HL-60/S4 treated with phorbol 12-myristate 13-acetate at 8.2 ng/mL for 4 days and 3 days (cell line): ENCODE data around the gene FRMD4A.
"Not testable (repeated sequence)": the region's sequence is repeated elsewhere in the genome, so short reads cannot be mapped to it uniquely, and the experiment has no call there.

Experiments used
- in situ Hi-C: fragments of 300-500 bp; cut with MboI; formaldehyde crosslinking; loops from 2 replicates; pipeline ENCODE4 v1.15.0; 2022; ENCODE audit warnings: low sequenced_read_pairs

Gene FRMD4A

DNA sequence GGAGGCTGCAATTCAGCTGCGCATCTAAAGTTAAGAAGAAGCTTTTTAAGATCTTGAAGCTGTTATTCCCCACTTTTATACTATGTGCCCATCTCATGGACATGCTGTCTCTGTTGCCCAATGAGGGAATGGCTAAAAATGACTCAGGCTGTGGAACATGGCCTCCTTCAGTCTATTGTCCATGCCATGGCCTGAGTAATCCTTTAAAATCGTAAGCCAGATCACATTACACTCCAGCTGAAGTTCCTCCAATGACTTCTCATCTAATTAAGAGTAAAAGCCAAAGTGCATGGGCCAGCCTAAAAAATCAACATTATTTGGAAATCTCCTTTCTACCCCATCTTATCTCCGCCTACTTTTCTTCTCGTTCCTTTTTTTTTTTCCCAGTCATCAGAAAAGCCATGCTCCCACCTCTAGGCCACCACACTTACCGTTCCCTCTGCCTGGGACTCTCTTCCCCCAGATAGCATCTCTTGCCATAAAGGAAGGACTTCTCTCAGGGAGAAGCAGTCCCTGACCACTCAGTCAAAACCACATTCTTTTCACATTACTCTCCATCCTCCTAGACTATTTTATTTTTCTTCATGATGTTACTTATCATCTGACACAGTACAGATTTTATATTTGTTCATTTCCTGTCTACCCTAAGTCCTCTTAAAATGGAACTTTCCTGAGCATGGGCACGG is 406.5 kb downstream of the FRMD4A start:
- in situ Hi-C loops, result no loop called here

- in situ Hi-C loops, result no loop called here
Observed at GRCh38 chr10:13922586-13922985, 408.1 kb downstream of the FRMD4A start.

DNA sequence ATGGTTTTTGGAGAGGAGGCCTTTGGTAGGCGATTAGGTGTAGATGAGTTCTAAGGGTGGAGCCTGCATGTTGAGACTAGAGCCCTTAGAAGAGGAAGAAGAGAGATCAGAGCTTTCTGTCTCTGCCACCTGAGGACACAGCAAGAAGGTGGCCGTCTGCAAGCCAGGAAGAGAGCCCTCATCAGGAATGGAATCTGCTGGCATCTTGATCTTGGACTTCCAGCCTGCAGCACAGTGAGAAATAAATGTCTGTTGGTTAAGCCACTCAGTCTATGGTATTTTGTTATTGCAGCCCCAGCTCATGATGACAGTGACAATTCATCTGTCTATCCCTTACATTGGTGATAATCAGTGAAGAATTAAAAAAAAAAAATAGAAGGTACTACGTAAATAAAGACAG is 408.8 kb downstream of the FRMD4A start:
- in situ Hi-C loops, result no loop called here

DNA sequence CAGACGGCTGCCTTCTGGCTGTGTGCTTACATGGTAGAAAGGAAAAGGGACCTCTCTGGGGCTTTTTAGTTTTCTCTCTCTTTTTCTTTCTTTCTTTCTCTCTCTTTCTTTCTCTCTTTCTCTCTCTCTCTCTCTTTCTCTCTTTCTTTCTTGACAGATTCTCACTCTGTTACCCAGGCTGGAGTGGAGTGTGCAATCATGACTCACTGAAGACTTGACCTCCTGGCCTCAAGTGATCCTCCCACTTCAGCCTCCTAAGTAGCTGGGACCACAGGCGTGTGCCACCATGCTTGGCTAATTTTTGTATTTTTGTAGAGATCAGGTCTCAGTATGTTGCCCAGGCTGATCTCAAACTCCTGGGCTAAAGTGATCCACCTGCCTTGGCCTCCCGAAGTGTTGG is 409.6 kb downstream of the FRMD4A start:
- in situ Hi-C loops, result not testable (repeated sequence)

DNA sequence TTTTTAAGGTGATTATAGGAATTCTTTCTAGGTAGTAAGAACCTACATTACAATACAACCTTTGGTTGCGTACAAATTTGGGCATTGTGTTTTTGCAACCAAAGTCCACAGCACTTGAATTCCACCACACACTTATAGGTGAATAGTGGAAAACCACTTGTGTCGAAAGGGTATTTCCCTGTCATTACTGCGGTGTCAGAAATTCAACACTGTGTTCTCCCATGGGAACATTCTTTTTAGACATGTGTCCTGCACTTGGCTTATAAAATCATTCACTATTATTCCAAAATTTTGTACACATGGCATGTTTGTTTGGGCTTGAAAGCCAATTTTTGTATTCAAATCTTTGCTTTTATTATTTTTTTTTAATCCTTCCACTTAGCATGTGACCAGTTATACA is 410.3 kb downstream of the FRMD4A start:
- in situ Hi-C loops, result no loop called here

- in situ Hi-C loops, result no loop called here
Observed at GRCh38 chr10:13920031-13920430, 410.7 kb downstream of the FRMD4A start.

DNA sequence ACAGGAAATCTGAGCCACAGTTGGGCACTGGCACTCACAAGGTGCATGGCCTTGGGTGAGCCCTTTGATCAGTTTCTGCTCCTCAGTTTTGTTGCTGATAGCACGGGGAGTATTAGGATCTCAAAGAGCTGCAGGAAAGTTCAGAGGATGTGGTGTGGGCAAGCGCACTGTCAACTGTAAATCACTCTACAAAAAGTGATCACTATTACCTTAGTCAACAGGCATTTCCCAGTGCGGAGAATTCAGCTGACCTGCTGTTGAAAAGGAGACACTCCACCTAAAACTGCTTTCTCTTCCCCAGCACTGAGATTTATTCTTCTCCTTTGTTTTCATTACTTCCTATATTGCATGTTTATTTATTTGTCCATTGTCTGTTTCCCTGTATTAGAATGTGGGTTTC is 412.9 kb downstream of the FRMD4A start:
- in situ Hi-C loops, result no loop called here

- in situ Hi-C loops, result no loop called here
Observed at GRCh38 chr10:13916384-13916947, 414.3 kb downstream of the FRMD4A start.

DNA sequence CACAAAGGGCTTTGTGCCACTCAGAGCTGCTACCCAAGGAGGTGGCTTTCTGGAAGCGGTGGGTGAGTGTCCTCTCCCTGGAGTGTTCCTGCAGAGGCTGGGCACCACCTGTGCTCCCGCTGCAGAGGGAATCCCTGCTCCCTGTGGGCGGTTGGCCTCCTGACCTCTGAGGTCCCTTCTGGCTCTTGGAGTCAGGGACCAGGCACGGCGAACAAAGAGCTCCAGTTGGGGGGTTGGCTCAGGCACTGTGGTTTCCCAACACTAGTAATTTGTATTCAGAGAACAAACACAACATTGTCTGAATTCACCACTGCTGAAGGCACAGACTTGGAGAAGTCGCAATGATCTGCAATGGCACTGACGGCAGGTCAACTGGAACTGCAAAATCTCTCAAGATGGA is 415.0 kb downstream of the FRMD4A start:
- in situ Hi-C loops, result no loop called here

DNA sequence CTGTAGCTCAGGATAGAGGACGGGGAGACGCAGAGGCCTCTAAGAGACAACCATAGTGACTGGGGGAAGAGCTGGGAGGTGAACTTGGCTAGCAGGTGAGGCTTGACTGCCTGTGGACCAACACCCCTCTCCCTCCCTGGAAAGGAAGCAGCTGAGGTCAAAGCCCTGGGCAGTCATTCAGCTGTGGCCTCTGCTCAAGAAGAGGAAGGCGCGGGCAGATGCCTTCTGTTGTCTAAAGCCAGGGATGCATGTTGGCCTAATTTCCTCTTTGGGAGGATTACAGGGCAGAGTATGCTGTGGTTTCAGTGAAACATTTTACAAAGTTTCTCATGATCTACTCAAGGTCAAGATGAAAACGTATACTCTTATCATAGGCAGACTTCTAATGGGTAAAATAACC is 416.8 kb downstream of the FRMD4A start:
- in situ Hi-C loops, result no loop called here

- in situ Hi-C loops, result no loop called here
Observed at GRCh38 chr10:13911821-13912520, 418.8 kb downstream of the FRMD4A start.

- in situ Hi-C loops, result no loop called here
Observed at GRCh38 chr10:13909516-13910258, 421.0 kb downstream of the FRMD4A start.

DNA sequence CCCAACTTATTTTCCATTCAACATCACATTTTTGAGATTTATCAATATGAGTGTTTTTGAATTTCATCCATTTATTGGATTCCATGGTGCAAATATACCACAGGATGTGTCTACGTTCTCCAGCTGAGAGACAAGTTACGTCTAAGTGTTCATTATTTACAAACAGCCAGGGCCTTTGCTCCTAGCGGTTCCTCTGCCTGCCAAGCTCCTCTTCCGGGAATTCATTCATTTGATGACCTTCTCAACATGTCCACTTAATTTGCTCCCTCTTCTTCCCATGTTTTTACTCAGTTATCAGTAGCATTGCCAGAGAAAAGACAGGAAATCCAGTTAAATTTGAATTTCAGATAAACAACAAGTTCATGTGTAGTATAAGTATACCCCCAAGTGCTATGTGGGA is 422.2 kb downstream of the FRMD4A start:
- in situ Hi-C loops, result no loop called here

GRCh38 chr10:13907570-13907969 is 423.2 kb downstream of the FRMD4A start:
- in situ Hi-C loops, result no loop called here

DNA sequence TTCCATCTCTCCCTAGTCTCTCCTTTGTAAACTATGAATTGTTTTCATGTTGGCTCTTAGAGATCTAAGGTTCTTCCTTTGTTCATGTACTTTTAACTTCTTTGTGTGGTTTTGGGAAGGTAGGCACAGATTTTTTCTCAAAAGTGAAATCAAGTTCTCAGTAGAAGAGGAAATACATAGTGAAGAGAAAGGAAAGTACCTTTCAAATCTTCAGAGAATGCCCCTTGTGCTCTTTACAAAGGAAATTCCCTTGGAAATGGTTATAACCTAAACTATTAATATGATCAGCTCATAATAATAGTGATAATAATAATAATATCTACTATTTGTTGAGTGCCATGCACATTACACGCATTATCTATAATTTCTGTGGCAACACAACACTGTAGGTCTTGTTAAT is 425.4 kb downstream of the FRMD4A start:
- in situ Hi-C loops, result no loop called here

DNA sequence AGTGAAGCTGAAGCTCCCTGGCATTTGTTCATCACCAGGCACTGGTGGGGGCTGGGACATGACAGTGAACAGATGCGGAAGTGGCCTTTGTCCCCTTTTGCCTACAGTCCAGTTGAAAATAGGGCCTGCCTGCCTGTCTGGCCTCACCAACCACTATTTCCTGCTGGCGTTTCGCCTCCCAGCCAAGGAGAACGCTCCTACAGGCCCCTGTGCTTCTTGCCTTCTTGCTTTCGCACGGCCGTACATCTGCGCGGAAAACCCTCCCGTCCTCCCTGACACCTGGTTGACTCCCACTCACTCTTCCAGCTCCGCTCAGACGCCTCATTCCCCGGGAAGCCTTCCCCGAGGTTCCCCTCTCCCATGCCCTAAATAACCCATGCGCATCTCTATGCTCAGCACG is 426.7 kb downstream of the FRMD4A start:
- in situ Hi-C loops, result no loop called here

DNA sequence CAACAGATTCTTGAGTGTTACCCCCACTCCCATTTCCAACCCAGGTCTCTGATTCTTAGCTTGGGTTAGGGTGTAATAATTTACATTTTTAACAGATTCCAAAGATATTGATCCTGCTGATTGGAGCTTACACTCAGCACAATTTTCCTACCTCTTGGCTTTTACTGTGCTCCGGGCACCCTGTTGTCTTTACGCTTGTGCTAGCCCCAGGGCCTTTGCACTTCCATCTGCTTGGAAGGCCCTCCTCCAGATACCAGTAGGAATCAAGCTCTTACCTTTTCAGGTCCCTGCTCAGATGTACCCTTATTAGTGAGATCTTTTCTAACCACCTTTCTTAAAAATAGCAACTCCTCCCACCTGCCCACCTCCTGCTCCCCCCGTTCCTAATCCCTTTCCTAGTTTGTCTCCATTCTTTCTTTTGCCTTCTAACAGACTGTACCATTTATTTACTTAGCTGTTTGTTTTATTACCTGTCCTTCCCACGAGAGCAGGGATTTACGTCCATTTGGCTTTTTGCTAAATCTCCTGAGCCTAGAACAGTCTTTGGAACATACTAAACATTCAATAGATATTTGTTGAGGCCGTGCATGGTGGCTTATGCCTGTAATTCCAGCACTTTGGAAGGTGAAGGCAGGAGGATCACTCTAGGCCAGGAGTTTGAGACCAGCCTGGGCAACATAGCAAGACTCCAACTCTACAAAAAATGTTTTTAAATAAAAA is 427.7 kb downstream of the FRMD4A start:
- in situ Hi-C loops, result no loop called here

DNA sequence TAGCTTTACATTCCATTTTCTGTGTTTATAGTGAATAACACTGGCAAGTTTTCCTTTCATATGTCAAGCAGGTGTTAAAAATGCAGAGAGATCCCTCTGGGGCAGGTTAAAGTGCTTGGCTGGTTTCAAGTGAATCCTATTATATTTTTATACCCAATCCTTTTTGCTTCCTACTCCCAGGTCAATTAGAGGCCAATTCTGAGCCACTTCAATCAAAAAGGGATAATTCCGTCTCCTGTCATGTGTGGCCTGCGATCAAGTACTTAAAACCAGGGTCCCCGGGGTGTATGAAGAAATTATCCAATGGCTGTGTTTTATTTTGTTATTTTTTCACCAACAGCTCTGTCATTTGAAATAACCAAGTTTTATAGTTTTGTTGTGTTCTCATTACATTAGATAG is 430.8 kb downstream of the FRMD4A start:
- in situ Hi-C loops, result no loop called here

GRCh38 chr10:13896146-13896545 is 434.6 kb downstream of the FRMD4A start:
- in situ Hi-C loops, result not testable (repeated sequence)

DNA sequence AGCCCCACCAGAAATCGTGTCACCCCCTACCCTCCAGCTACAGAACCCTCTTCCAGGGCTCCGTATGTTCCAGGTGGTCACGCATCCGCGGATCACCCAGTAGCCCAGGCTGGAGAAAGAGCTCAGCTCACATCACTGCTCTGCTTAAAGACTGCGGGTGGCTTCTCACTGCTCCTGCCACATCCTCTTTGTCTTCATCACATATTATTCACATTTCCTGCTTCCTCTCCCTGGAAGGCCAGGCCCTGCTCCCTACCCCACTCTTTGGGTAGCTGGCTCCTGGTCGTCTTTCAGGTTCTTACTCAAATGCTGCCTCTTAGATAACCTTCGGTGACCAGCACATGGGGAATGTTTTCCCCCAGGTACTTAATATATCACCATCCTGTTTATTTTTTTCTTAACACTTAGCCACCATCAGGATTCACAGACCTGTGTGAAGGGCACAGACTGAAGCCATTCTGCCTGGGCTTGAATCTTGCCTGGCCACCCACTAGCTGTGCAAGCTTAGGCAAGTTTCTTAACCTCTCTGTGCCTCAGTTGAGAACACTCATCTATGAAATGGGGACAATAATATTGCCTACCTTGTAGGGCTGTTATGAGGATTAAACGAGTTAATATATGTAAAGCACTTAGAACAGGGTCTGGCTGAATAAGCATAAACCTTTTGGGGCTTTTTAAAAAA is 436.2 kb downstream of the FRMD4A start:
- in situ Hi-C loops, result no loop called here
